Measurements from ENCODE around the gene CD180. TPM values are rescaled to one million over a fixed set of nuclear protein-coding genes. Genes with fewer than 3 reads are reported as not detected.

Gene CD180
- total and polyA plus RNA-seq, 9 of the 15 experiments (the other 6 are each of a cell fraction or from before 2014, with no cell fraction given), result 0.01 to 0.07 TPM; not detected in 7

DNA sequence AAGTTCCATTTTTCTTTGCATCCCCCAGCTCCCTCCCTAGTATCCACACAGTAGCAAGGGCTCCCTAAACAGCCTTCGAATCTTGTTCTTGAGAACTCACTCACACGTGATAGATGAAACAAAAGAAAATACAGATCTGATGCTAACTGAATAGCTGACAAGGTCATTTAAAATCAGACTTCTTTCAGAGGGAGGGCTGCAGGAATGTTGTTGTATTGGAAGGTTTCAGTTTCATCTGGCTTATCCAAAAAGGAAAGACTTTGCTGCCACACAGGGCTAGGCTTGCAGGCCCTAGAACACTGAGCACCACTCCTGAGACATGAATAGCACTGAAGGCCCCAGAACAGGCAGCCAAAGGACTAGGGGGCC is 3.2 kb downstream of the CD180 start:
- no peak for DNase-seq (ENCODE audit: extremely low read depth in 1 of 4, low spot score in 3 of 4)
- ChIA-PET CTCF (ENCODE audit: low intra/inter-chr PET ratio) (no interaction called here), POLR2A (no interaction called here)
- Histone ChIP-seq H3K9me3 (replicated peaks; ENCODE audit: control insufficient read depth, insufficient read depth, low read depth, low read length) (no peaks in the 10 kb centered on the region), H3K4me2 (ENCODE audit: insufficient read depth, low read length) (no peak overlapping the region), H3K4me1 (replicated peaks in 1 of 2; ENCODE audit: control insufficient read depth in 2 of 2, insufficient read depth in 2 of 2, low read length in 2 of 2) (no peaks in the 10 kb centered on the region), H4K20me1 (replicated peaks; ENCODE audit: control insufficient read depth, insufficient read depth, low read length) (no peaks in the 10 kb centered on the region; the same call in 1 of the 2 replicates), H3K27ac (ENCODE audit: extremely low read depth, low read depth, low read length) (no peak overlapping the region), H3K79me2 (ENCODE audit: control insufficient read depth, insufficient read depth, low read length) (no peaks in the 10 kb centered on the region), H3K36me3 (ENCODE audit: control insufficient read depth, insufficient read depth, low read length) (no peaks in the 10 kb centered on the region), H3K9ac (ENCODE audit: insufficient read depth in 1 of 2, low read depth in 2 of 2, low read length in 2 of 2) (no peak overlapping the region), H2AFZ (ENCODE audit: low read depth, low read length) (no peak overlapping the region), H3K9me1 (ENCODE audit: control insufficient read depth, insufficient read depth, low read length) (no peaks in the 10 kb centered on the region), H3K4me3 (no peak overlapping the region), H3K27me3 (ENCODE audit: control insufficient read depth in 2 of 2, insufficient read depth in 2 of 2, low read length in 2 of 2) (peaks cover 6 to 18% of the 10 kb centered on the region in 2 experiments; a peak in 3 of 5 replicates)
- intact Hi-C loops (cut with micrococcal nuclease) (no loop called here), in situ Hi-C loops (cut with MboI) (no loop called here)
- BruUV-seq (replicated peaks), result no TSS peak
- 7% methylated on average over 2 of the region's 2 CpGs for WGBS (ENCODE audit: insufficient coverage, low coverage, missing lambda C conversion rate)
- FAIRE-seq, result no peak
- ATAC-seq, result no peak
- TF ChIP-seq KDM1A (IDR thresholded peaks at IDR 0.05), result no peak
- TF ChIP-seq ZNF79 (CRISPR knock-in tag; IDR thresholded peaks at IDR 0.05; ENCODE audit: low read depth), result no peak
- no peak for TF ChIP-seq GABPB1 (CRISPR knock-in tag; IDR thresholded peaks at IDR 0.05)
- TF ChIP-seq NFE2L1 (tag; IDR thresholded peaks at IDR 0.05; ENCODE audit: borderline replicate concordance, low read depth), result no peak
- TF ChIP-seq RNF2 (IDR thresholded peaks at IDR 0.05), result no peak
- TF ChIP-seq, protein P1, sequence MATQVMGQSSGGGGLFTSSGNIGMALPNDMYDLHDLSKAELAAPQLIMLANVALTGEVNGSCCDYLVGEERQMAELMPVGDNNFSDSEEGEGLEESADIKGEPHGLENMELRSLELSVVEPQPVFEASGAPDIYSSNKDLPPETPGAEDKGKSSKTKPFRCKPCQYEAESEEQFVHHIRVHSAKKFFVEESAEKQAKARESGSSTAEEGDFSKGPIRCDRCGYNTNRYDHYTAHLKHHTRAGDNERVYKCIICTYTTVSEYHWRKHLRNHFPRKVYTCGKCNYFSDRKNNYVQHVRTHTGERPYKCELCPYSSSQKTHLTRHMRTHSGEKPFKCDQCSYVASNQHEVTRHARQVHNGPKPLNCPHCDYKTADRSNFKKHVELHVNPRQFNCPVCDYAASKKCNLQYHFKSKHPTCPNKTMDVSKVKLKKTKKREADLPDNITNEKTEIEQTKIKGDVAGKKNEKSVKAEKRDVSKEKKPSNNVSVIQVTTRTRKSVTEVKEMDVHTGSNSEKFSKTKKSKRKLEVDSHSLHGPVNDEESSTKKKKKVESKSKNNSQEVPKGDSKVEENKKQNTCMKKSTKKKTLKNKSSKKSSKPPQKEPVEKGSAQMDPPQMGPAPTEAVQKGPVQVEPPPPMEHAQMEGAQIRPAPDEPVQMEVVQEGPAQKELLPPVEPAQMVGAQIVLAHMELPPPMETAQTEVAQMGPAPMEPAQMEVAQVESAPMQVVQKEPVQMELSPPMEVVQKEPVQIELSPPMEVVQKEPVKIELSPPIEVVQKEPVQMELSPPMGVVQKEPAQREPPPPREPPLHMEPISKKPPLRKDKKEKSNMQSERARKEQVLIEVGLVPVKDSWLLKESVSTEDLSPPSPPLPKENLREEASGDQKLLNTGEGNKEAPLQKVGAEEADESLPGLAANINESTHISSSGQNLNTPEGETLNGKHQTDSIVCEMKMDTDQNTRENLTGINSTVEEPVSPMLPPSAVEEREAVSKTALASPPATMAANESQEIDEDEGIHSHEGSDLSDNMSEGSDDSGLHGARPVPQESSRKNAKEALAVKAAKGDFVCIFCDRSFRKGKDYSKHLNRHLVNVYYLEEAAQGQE (IDR thresholded peaks at IDR 0.05; ENCODE audit: borderline replicate concordance), result no peak
- TF ChIP-seq, protein P1 (CRISPR knock-in tag; IDR thresholded peaks at IDR 0.05; ENCODE audit: low read depth), result no peak
- no peak for TF ChIP-seq MIER1 (IDR thresholded peaks at IDR 0.05; ENCODE audit: low read depth)
- TF ChIP-seq, protein P2, sequence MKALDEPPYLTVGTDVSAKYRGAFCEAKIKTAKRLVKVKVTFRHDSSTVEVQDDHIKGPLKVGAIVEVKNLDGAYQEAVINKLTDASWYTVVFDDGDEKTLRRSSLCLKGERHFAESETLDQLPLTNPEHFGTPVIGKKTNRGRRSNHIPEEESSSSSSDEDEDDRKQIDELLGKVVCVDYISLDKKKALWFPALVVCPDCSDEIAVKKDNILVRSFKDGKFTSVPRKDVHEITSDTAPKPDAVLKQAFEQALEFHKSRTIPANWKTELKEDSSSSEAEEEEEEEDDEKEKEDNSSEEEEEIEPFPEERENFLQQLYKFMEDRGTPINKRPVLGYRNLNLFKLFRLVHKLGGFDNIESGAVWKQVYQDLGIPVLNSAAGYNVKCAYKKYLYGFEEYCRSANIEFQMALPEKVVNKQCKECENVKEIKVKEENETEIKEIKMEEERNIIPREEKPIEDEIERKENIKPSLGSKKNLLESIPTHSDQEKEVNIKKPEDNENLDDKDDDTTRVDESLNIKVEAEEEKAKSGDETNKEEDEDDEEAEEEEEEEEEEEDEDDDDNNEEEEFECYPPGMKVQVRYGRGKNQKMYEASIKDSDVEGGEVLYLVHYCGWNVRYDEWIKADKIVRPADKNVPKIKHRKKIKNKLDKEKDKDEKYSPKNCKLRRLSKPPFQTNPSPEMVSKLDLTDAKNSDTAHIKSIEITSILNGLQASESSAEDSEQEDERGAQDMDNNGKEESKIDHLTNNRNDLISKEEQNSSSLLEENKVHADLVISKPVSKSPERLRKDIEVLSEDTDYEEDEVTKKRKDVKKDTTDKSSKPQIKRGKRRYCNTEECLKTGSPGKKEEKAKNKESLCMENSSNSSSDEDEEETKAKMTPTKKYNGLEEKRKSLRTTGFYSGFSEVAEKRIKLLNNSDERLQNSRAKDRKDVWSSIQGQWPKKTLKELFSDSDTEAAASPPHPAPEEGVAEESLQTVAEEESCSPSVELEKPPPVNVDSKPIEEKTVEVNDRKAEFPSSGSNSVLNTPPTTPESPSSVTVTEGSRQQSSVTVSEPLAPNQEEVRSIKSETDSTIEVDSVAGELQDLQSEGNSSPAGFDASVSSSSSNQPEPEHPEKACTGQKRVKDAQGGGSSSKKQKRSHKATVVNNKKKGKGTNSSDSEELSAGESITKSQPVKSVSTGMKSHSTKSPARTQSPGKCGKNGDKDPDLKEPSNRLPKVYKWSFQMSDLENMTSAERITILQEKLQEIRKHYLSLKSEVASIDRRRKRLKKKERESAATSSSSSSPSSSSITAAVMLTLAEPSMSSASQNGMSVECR (CRISPR knock-in tag; IDR thresholded peaks at IDR 0.05), result no peak
- TF ChIP-seq ARID1B (IDR thresholded peaks at IDR 0.05), result no peak
- TF ChIP-seq MCM5 (IDR thresholded peaks at IDR 0.05; ENCODE audit: low read depth), result no peak

Measured in K562 (cell line).